GM12874 (cell line): ENCODE results near the gene OR52A1.

ENCODE experiments used
- CTCF ChIP-seq: IDR thresholded peaks from 2 replicates; pipeline ENCODE4 v1.5.1; 2011; ENCODE audit warnings: low read depth, mild to moderate bottlenecking, control low read depth, low read length, moderate library complexity; ENCODE audit not compliant: insufficient read depth

Gene OR52A1

GRCh38 chr11:5123802-5124521, 30.6 kb downstream of the OR52A1 start:
- TF ChIP-seq CTCF: peak; percentile 70

GRCh38 chr11:5118893-5119292, 35.7 kb downstream of the OR52A1 start:
- no peak for TF ChIP-seq CTCF

- no peak for TF ChIP-seq CTCF
Observed at GRCh38 chr11:5117588-5117987, 37.0 kb downstream of the OR52A1 start.

- no peak for TF ChIP-seq CTCF
Observed at GRCh38 chr11:5115339-5115738, 39.2 kb downstream of the OR52A1 start.

GRCh38 chr11:5107285-5107684, 47.3 kb downstream of the OR52A1 start:
- no peak for TF ChIP-seq CTCF

GRCh38 chr11:5103066-5103465, 51.5 kb downstream of the OR52A1 start:
- no peak for TF ChIP-seq CTCF

GRCh38 chr11:5102246-5102645, 52.3 kb downstream of the OR52A1 start:
- no peak for TF ChIP-seq CTCF

- TF ChIP-seq CTCF: no peak
Observed at GRCh38 chr11:5096011-5096410, 58.5 kb downstream of the OR52A1 start.
